GM19438 (cell line): ENCODE measurements around the gene MED16.
"Not testable (repeated sequence)": the region's sequence is repeated elsewhere in the genome, so short reads cannot be mapped to it uniquely, and the experiment has no call there.

Source experiments
- ATAC-seq: cut with Tn5 transposase; IDR thresholded peaks from one replicate; pipeline ENCODE4 v1.9.1; 2021; ENCODE audit warnings: low read depth; ENCODE audit not compliant: unreplicated experiment

MED16 gene

GRCh38 chr19:858868-859843 is 33.8 kb downstream of the MED16 start, which contains the start of gene CFD:
Gene CFD, plus strand, starts transcription at chr19:859664. Its CDS starts 26 bp downstream, at chr19:859690.
- no peak for ATAC-seq

- no peak for ATAC-seq
Measured at GRCh38 chr19:858284-858683, 34.7 kb downstream of the MED16 start.

DNA sequence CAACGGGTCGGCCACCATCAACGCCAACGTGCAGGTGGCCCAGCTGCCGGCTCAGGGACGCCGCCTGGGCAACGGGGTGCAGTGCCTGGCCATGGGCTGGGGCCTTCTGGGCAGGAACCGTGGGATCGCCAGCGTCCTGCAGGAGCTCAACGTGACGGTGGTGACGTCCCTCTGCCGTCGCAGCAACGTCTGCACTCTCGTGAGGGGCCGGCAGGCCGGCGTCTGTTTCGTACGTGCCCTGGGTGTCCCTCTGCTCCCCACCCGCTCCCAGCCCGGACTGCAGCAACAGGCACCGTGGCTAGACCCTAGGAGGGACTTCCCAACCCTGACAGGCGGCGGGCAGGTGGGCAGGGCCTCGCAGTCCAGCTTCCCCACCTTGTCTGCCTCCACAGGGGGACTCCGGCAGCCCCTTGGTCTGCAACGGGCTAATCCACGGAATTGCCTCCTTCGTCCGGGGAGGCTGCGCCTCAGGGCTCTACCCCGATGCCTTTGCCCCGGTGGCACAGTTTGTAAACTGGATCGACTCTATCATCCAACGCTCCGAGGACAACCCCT is 37.3 kb downstream of the MED16 start:
- ATAC-seq = no peak

DNA sequence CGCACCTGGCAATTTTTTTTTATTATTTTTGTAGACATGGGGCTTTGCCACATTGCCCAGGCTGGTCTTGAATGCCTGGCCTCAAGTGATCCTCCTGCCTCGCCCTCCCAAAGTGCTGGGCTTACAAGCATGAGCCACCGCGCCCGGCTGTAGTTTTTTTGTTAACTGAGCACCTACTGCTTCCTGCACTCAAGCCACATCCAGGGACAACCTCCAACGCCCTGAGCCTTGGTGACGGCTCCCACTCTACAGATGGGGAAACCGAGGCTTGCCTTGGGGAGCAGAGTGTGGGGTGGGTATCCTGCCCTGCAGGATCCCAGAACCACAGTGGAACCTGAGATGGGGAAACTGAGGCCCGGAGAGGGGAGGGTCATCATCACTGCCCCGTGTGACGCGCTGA is 37.8 kb downstream of the MED16 start:
- ATAC-seq = no peak

DNA sequence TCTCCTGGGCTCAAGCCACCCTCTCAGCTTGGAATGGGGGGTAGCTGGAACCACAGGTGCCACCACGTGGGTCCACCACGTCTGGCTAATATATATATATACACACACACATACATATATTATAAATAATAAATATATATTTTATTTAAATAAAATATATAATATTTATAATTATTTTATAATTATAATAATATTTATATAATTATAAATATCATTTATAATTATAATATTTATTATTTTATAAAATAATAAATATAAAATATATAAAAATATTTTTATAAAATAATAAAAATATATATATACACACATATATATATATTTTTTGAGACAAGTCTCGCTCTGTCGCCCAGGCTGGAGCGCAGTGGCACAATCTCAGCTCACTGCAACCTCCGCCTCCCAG is 38.4 kb downstream of the MED16 start:
- no peak for ATAC-seq

- not testable (repeated sequence) for ATAC-seq
Measured at GRCh38 chr19:853614-854220, 39.3 kb downstream of the MED16 start.

GRCh38 chr19:853014-853585 is 39.9 kb downstream of the MED16 start:
- ATAC-seq = no peak

- ATAC-seq = no peak
Measured at GRCh38 chr19:852136-853013, 40.6 kb downstream of the MED16 start, which contains the start of gene ELANE. Gene ELANE, plus strand, starts transcription at chr19:852303. Its CDS starts 26 bp downstream, at chr19:852329.

DNA sequence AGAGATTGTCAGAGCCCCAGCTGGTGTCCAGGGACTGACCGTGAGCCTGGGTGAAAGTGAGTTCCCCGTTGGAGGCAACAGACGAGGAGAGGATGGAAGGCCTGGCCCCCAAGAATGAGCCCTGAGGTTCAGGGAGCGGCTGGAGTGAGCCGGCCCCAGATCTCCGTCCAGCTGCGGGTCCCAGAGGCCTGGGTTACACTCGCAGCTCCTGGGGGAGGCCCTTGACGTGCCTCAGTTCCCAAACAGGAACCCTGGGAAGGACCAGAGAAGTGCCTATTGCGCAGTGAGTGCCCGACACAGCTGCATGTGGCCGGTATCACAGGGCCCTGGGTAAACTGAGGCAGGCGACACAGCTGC is 42.0 kb downstream of the MED16 start:
- no peak for ATAC-seq

- no peak for ATAC-seq
Measured at GRCh38 chr19:850221-850978, 42.6 kb downstream of the MED16 start.

DNA sequence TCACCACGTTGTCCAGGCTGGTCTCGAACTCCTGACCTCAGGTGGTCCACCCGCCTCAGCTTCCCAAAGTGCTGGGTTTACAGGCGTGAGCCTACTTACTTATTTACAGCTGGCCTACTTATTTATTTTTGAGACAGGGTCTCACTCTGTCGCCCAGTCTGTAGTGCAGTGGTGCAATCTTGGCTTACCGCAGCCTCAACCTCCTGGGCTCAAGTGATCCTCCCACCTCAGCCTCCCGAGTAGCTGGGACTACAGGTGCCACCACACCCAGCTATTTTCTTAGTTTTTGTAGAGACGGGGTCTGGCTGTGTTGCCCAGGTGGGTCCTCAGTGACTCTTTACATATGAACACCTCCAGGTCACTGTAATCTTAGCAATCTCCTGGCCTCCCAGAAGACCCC is 43.8 kb downstream of the MED16 start:
- not testable (repeated sequence) for ATAC-seq

DNA sequence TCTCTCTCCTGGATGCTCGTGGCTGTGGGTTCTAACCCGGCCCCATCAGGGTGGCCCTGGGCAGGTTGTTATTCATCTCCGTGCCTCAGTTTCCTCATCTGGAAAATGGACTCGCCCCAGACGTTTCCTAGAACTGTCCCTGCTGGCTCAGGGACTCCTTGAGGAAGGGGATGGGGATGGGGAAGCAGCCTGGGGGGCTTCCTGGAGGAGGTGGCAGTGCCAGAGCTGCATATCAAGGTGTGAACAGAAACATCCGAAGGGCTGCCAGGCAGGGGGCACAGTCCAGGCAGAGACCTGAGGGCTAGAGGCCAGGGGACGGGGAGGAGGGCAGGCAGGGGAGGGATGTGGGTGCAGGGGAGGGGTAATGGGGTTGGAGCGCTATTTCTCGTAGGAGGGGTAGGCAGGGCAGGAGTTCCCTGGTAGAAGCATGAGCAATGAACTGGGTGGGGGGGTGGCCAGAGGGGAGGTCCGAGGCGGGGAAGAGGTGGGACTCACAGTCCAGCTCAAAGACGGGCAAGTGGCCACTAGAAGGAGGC is 44.5 kb downstream of the MED16 start:
- no peak for ATAC-seq

- no peak for ATAC-seq
Measured at GRCh38 chr19:845707-846521, 47.1 kb downstream of the MED16 start.

- ATAC-seq = no peak
Measured at GRCh38 chr19:844546-844971, 48.4 kb downstream of the MED16 start.

- no peak for ATAC-seq
Measured at GRCh38 chr19:843836-844545, 49.0 kb downstream of the MED16 start.

- ATAC-seq = no peak
Measured at GRCh38 chr19:843180-843835, 49.7 kb downstream of the MED16 start.

DNA sequence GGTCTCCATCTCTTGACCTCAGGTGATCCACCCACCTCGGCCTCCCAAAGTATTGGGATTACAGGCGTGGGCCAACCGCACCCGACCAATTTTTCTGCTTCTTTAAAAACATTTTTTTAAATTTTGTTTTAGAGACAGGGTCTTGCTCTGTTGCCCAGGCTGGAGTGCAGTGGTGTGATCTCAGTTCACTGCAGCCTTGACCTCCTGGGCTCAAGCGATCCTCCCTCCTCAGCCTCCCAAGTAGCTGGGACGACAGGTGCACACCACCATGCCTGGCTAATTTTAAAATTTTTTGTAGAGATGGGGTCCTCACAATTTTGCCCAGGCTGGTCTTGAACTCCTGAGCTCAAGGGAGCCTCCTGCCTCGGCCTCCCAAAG is 50.2 kb downstream of the MED16 start:
- ATAC-seq = not testable (repeated sequence)
